Right lung (tissue), 5 donors: ENCODE measurements around the gene BABAM2. TPM values are rescaled to one million over a fixed set of nuclear protein-coding genes. Genes with fewer than 3 reads are reported as not detected.
A peak's percentile ranks its signal among the peaks of the same experiment; 100 is the strongest.
"Not testable (repeated sequence)": the region's sequence is repeated elsewhere in the genome, so short reads cannot be mapped to it uniquely, and the experiment has no call there.

Experiments
- DNase-seq, 2 donors: peaks; one replicate each; pipeline ENCODE4 v3.0.0-alpha.2; 2013
- polyA plus RNA-seq, 5 donors: library from polyadenylated mRNA; unstranded; fragments of 120-200 nt; gene quantifications; one replicate each; pipeline versions ENCODE4 v1.2.1 to v1.2.3, GENCODE V29; 2013; ENCODE audit warnings: inconsistent platforms in 1 of 5, low replicate concordance in 1 of 5; ENCODE audit not compliant: insufficient read length in 5 of 5, insufficient read depth in 1 of 5

The BABAM2 gene
- polyA plus RNA-seq, 5 donors: 26.9 to 29.0 (median 27.3) TPM

GRCh38 chr2:28327956-28328922 lies 437.7 kb downstream of the BABAM2 start:
- DNase-seq: no peak

GRCh38 chr2:28329184-28329583 lies 438.7 kb downstream of the BABAM2 start:
- DNase-seq: no peak

GRCh38 chr2:28330722-28331121 lies 440.2 kb downstream of the BABAM2 start:
- DNase-seq: not testable (repeated sequence)

- not testable (repeated sequence) for DNase-seq
Measured at GRCh38 chr2:28331797-28332196, 441.3 kb downstream of the BABAM2 start.

- DNase-seq: no peak
Measured at GRCh38 chr2:28332696-28333095, 442.2 kb downstream of the BABAM2 start.

GRCh38 chr2:28333606-28334526 lies 443.3 kb downstream of the BABAM2 start:
- DNase-seq: peak in 1 of 2 donors; percentile 26

- DNase-seq: no peak
Measured at GRCh38 chr2:28334527-28334894, 444.0 kb downstream of the BABAM2 start.

GRCh38 chr2:28335265-28335664 lies 444.7 kb downstream of the BABAM2 start:
- DNase-seq: not testable (repeated sequence)

GRCh38 chr2:28335666-28336065 lies 445.1 kb downstream of the BABAM2 start:
- DNase-seq: no peak

- DNase-seq: no peak
Measured at GRCh38 chr2:28336264-28336980, 445.9 kb downstream of the BABAM2 start.

- no peak for DNase-seq
Measured at GRCh38 chr2:28336982-28337627, 446.6 kb downstream of the BABAM2 start.

GRCh38 chr2:28338046-28338817 lies 447.7 kb downstream of the BABAM2 start:
- DNase-seq: peak; percentile 71 to 82

GRCh38 chr2:28338831-28339321 lies 448.3 kb downstream of the BABAM2 start:
- DNase-seq: no peak

- DNase-seq: no peak
Measured at GRCh38 chr2:28339516-28340175, 449.1 kb downstream of the BABAM2 start.

GRCh38 chr2:28340312-28341202 lies 450.0 kb downstream of the BABAM2 start:
- no peak for DNase-seq

GRCh38 chr2:28341208-28341891 lies 450.8 kb downstream of the BABAM2 start:
- no peak for DNase-seq

- peak in 1 of 2 donors; percentile 23 for DNase-seq
Measured at GRCh38 chr2:28342081-28342967, 451.8 kb downstream of the BABAM2 start.
